Stimulated activated CD8-positive, alpha-beta memory T cell treated with anti-CD3 and anti-CD28 coated beads, Interleukin-7, amount 100 ng/mL, for 48 hours (primary cell): ENCODE data around the gene ATF4.
"Not testable (repeated sequence)": the region's sequence is repeated elsewhere in the genome, so short reads cannot be mapped to it uniquely, and the experiment has no call there.

ENCODE experiments used
- DNase-seq, 2 donors: peaks; one replicate each; pipeline ENCODE4 v3.0.0-alpha.2; 2020; ENCODE audit warnings: low read depth in 1 of 2; ENCODE audit errors: extremely low read depth in 1 of 2

Gene ATF4

GRCh38 chr22:39510529-39511149, 9.7 kb upstream of the ATF4 start:
- no peak for DNase-seq

GRCh38 chr22:39511226-39511625, 9.1 kb upstream of the ATF4 start:
- DNase-seq: no peak

GRCh38 chr22:39512026-39512425, 8.3 kb upstream of the ATF4 start:
- DNase-seq: no peak

DNA sequence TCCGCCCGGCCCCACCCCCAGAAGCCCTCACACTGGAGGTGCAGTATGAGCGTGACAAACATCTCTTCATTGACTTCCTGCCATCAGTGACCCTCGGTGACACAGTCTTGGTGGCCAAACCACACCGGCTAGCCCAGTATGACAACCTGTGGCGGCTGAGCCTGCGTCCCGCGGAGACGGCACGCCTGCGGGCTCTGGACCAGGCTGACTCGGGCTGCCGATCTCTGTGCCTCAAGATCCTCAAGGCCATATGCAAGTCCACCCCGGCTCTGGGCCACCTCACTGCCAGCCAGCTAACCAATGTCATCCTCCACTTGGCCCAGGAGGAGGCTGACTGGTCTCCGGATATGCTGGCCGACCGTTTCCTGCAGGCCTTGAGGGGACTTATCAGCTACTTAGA, 6.6 kb upstream of the ATF4 start:
- DNase-seq: no peak

GRCh38 chr22:39514373-39514973, 5.9 kb upstream of the ATF4 start:
- DNase-seq: no peak

- no peak for DNase-seq
Observed at GRCh38 chr22:39515266-39516050, 4.9 kb upstream of the ATF4 start.

DNA sequence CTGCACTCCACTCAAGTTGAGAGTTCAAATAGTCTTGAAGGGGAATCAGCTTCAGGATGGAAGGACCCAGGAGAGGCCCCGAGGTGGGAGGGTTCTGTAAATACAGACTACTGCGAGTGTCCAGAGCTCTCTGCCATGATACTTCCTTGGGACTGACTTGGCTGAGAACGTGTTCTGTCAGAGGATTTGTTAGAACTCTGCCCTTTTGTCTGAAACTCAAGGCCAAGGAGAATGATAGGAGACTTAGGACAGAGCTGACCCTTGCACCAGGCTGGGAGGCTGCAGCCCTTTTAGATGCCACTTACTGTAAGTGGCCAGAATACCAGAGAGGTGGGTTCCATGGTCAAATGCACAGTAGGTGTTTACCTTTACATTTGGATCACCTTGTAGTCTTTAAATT, 2.9 kb upstream of the ATF4 start:
- DNase-seq: no peak

DNA sequence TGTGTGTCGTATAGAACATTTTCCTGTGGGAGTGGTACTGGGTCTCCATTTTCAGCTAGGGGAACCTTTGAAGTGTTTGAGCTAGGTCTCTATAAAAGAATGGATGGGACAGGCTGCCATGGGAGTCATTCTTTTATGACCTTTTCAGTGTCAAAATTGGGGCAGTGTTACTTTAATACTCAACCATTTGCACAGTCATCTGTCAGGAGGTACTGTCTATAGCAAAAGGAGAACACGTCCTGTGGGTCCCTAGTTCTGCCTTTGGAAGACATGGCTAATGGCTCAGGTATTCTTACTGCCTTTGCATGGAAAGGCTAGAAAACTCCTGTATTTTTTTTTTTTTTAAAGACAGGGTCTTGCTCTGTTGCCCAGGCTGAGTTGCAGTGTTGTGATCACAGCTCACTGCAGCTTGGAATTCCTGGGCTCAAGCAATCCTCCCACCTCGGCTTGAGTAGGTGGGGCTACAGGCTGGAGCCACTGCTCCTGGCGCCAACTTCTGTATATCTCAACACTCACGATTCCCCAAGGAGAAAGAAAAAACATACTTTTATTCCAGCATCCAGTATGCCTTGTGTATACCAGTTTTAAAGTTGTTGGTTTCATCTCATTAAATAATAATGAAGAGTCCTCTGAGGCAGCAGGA, 2.1 kb upstream of the ATF4 start:
- DNase-seq: no peak

DNA sequence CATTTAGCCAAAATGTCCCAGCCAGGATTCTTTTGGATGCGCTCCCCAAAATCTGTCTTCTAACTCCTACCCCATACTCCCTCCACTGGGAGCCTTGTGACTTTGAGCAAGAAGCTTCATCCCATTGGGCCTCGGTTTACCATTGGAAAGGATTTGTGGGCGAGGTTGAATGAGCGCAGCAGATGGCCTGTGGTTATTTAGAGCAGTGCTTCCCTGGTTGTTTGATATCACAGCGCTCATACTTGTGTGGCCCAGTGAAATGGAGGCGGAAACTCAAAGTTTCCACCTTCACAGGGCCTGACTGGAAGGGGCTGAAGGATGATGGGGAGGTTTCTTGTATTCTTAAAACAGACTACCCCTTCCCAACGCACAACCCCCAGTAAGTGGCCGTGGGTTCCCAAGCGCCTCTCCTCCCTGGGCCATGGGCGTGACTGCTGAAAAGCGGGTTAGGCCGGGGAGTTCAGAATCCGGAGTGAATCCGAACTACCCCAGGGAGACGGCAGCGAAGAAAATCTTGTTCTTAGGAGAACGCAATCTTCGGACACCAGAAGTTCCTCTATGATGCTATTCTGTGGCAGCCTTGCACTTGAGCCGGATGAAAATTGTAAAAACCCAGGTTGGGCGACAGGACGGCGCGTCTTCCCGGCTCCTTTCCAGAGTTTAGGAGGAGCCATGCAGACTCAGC, 1.2 kb upstream of the ATF4 start:
- no peak for DNase-seq

- DNase-seq: peak; percentile 89 to 95
Observed at GRCh38 chr22:39519681-39520225, 609 bp upstream of the ATF4 start.

- DNase-seq: not testable (repeated sequence)
Observed at GRCh38 chr22:39521106-39521885, 934 bp downstream of the ATF4 start.

- DNase-seq: not testable (repeated sequence)
Observed at GRCh38 chr22:39522091-39522490, 1.7 kb downstream of the ATF4 start.

- DNase-seq: no peak
Observed at GRCh38 chr22:39522567-39523300, 2.4 kb downstream of the ATF4 start.

DNA sequence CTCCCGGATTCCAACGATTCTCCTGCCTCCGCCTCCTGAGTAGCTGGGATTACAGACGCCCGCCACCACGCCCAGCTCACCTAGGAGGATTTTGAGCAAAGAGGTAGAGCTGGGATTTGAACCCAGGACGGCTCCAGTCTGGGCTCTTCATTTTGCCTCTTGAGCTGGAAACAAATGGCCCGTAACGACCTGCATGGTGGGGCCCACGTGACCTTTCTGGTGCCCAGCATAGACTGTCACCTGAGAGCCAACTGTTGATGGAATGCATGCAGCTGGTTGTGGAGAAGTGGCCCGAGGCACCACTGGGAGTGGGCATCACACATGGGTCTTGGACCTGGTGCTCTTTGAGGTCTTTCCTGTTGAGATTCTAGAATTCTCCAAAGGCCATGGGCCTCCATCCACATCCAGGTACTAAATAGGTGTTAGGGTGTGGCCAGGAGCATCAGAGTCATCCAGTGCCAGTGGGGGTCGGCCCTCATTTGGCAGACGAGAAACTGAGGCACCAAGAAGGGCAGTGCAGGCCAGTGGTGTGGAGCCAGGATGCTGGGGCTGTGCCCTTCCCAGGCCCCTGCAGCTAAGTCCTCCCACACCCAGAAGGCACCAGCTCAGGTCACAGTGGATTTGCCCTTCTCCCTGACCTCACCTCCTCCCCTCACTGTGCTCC, 3.9 kb downstream of the ATF4 start:
- DNase-seq: no peak

GRCh38 chr22:39524753-39525657, 4.6 kb downstream of the ATF4 start:
- no peak for DNase-seq

DNA sequence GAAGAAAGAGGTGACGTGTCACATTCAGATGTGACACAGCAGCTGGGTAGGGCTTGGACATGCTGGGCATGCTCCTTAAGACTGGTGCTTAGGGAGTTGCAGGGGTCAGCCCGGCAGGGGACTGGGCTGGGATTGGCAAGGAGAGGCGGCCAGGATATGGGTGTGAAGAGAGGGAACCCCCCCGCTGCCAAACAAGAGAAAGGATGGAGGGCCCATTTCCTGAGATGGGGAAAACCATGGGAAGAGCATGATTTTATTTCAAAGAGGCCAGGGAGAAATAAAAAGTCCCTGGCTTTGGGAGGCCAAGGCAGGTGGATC, 5.3 kb downstream of the ATF4 start:
- DNase-seq: no peak

- no peak for DNase-seq
Observed at GRCh38 chr22:39526736-39527171, 6.4 kb downstream of the ATF4 start.

GRCh38 chr22:39527481-39527961, 7.2 kb downstream of the ATF4 start:
- DNase-seq: no peak
